ENCODE results near the gene PPP2R3C. TPM values are rescaled to one million over a fixed set of nuclear protein-coding genes. Genes with fewer than 3 reads are reported as not detected.

The PPP2R3C gene
- 53.0 and 53.9 TPM in 2 replicates for total RNA-seq

DNA sequence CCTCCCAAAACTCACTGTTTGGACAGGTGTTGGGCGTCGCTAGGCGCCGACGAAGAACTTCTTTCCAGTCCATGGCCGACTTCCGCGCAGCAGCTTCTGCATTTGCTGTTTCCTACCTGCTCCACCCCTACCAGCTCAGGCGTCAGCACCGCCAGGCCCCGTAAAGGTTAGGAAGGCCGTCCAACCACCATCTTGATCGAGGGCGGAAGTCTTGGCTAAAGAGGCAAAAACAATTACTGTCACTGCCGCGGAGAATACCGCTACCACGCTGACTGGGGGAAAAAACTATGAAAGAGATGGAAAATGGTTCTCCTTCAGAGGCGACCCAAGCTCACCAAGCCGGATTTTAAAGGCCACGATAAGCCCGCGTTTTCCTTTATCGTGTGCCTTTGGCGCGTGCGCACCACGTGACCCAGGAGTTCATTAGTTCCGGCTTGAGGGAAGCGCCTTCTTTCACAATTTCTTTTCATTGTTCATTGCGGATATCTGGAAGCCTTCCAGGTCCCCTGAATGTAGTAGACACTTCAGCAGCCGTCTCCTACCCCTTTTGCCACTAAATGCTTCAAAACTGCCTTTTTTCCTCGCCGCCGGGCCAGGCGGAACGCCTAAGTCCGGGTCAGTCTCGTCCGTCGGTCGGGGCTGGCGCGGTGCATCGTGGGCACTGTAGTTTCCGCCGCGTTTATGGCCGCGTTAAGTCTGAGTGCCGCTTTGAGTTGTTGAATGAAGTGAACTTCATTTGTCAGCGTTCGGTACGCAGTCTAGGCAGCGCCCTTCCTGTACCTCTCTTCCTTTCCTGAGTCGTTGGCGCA, at the start of gene PPP2R3C, which contains the start of gene PRORP:
PPP2R3C (minus strand) TSS at position 104 of the 809 bp plus-strand sequence; CDS start at position 73, 31 bp downstream.
PRORP (plus strand) TSS at position 666 of the 809 bp plus-strand sequence. CDS start 694 bp downstream, outside the sequence.
- Histone ChIP-seq H3K36me3 (ENCODE audit: insufficient read depth, low read length) (no peaks in the 10 kb centered on the region), H3K4me2 (ENCODE audit: insufficient read depth, low read length) (peak within 1 kb of the TSS; percentile 86), H3K4me3 (ENCODE audit: insufficient read depth, low read length) (peak within 1 kb of the TSS; percentile 84), H3K4me1 (ENCODE audit: insufficient read depth, low read length) (peaks cover 16% of the 10 kb centered on the region), H3K27me3 (ENCODE audit: insufficient read depth, low read length) (no peaks in the 10 kb centered on the region), H2AFZ (ENCODE audit: low read length) (peak within 1 kb of the TSS; percentile 97), H3K79me2 (ENCODE audit: insufficient read depth, low read length) (peaks cover 57% of the 10 kb centered on the region), H3K27ac (ENCODE audit: low read depth, low read length) (peak within 1 kb of the TSS; percentile 99), H4K20me1 (ENCODE audit: insufficient read depth, low read length) (no peaks in the 10 kb centered on the region), H3K9me3 (ENCODE audit: low read depth, low read length) (no peaks in the 10 kb centered on the region)
- peak; percentile 92 for DNase-seq (ENCODE audit: insufficient read length, low spot score, missing footprints)
- TF ChIP-seq, protein P1, sequence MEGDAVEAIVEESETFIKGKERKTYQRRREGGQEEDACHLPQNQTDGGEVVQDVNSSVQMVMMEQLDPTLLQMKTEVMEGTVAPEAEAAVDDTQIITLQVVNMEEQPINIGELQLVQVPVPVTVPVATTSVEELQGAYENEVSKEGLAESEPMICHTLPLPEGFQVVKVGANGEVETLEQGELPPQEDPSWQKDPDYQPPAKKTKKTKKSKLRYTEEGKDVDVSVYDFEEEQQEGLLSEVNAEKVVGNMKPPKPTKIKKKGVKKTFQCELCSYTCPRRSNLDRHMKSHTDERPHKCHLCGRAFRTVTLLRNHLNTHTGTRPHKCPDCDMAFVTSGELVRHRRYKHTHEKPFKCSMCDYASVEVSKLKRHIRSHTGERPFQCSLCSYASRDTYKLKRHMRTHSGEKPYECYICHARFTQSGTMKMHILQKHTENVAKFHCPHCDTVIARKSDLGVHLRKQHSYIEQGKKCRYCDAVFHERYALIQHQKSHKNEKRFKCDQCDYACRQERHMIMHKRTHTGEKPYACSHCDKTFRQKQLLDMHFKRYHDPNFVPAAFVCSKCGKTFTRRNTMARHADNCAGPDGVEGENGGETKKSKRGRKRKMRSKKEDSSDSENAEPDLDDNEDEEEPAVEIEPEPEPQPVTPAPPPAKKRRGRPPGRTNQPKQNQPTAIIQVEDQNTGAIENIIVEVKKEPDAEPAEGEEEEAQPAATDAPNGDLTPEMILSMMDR (IDR thresholded peaks at IDR 0.05; ENCODE audit: extremely low read depth, low read depth, low read length), result no peak

DNA sequence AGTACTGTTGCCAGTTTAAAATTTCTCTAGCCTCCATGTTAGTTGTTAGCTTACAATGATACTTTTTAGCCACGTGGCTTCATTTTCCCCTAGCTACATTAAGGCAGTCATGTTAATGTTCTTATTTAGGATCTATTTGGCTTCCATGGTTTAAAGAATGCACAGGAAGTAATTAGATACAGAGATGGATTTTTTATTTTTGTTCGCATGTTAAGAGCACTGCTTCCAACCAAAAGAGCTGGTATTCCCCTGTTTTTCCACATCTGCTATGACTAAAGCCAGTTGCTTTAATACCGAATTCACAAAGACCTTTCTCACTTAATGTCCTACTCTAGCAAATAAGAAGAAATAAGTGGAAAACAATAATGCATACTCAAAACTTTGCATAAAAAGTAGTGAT, 45.7 kb upstream of the PPP2R3C start:
- DNase-seq (ENCODE audit: insufficient read length, low spot score, missing footprints), result no peak
- no peak overlapping the region for H3K27ac ChIP-seq (ENCODE audit: low read depth, low read length)
- no peaks in the 10 kb centered on the region for H3K4me1 ChIP-seq (ENCODE audit: insufficient read depth, low read length)
- peaks cover 3% of the 10 kb centered on the region for H3K36me3 ChIP-seq (ENCODE audit: insufficient read depth, low read length)
- no peaks in the 10 kb centered on the region for H3K9me3 ChIP-seq (ENCODE audit: low read depth, low read length)
- H3K79me2 ChIP-seq (ENCODE audit: insufficient read depth, low read length), result no peaks in the 10 kb centered on the region
- no peaks in the 10 kb centered on the region for H4K20me1 ChIP-seq (ENCODE audit: insufficient read depth, low read length)
- H3K4me3 ChIP-seq (ENCODE audit: insufficient read depth, low read length), result no peak overlapping the region
- H3K27me3 ChIP-seq (ENCODE audit: insufficient read depth, low read length), result no peaks in the 10 kb centered on the region
- TF ChIP-seq, protein P1 (IDR thresholded peaks at IDR 0.05; ENCODE audit: extremely low read depth, low read depth, low read length), result no peak
- no peak overlapping the region for H3K4me2 ChIP-seq (ENCODE audit: insufficient read depth, low read length)
- no peak overlapping the region for H2AFZ ChIP-seq (ENCODE audit: low read length)

DNA sequence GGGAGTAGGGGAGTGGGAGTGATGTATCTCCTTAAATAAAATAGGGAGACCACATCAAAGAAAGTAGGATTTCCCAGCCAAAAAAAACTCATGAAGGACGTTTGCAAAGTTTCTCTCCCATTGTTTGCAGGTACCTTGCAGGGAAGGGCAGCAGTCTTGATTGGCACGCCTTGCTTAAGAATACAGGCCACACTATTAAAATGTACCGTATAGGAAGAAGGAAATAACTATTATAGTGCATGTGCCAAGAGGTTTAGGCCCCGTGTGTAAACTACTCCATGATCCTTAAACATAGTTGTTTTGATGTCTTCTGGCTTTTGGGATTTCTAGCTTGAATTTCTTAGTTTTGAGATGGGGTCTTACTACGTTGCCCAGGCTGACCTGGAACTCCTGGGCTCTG, 43.1 kb upstream of the PPP2R3C start:
- Histone ChIP-seq H3K9me3 (ENCODE audit: low read depth, low read length) (no peaks in the 10 kb centered on the region), H3K27ac (ENCODE audit: low read depth, low read length) (no peak overlapping the region), H4K20me1 (ENCODE audit: insufficient read depth, low read length) (peaks cover 3% of the 10 kb centered on the region), H3K4me1 (ENCODE audit: insufficient read depth, low read length) (peaks cover 6% of the 10 kb centered on the region), H3K4me3 (ENCODE audit: insufficient read depth, low read length) (no peak overlapping the region), H2AFZ (ENCODE audit: low read length) (no peak overlapping the region), H3K36me3 (ENCODE audit: insufficient read depth, low read length) (peaks cover 3% of the 10 kb centered on the region), H3K4me2 (ENCODE audit: insufficient read depth, low read length) (no peak overlapping the region), H3K79me2 (ENCODE audit: insufficient read depth, low read length) (peaks cover 2% of the 10 kb centered on the region), H3K27me3 (ENCODE audit: insufficient read depth, low read length) (no peaks in the 10 kb centered on the region)
- DNase-seq (ENCODE audit: insufficient read length, low spot score, missing footprints), result no peak
- TF ChIP-seq, protein P1 (IDR thresholded peaks at IDR 0.05; ENCODE audit: extremely low read depth, low read depth, low read length), result no peak

DNA sequence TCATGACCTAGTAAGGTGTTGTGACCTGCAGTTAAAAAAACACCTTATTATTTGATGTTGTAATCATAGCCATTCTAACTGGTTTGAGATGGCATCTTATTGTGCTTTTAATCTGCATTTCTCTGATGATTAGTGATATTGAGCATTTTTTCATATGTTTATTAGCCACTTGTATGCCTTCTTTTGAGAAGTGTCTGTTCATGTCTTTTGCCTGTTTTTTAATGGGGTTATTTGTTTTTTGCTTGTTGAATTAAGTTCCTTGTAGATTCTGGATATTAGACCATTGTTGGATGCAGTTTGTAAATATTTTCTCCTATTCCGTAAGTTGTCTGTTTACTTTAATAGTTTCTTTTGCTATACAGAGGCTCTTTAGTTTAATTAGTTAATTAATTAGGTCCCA, 41.6 kb upstream of the PPP2R3C start:
- DNase-seq (ENCODE audit: insufficient read length, low spot score, missing footprints), result no peak
- peaks cover 3% of the 10 kb centered on the region for H3K36me3 ChIP-seq (ENCODE audit: insufficient read depth, low read length)
- H3K4me1 ChIP-seq (ENCODE audit: insufficient read depth, low read length), result peaks cover 15% of the 10 kb centered on the region
- H2AFZ ChIP-seq (ENCODE audit: low read length), result no peak overlapping the region
- H3K27me3 ChIP-seq (ENCODE audit: insufficient read depth, low read length), result no peaks in the 10 kb centered on the region
- no peaks in the 10 kb centered on the region for H3K9me3 ChIP-seq (ENCODE audit: low read depth, low read length)
- no peak overlapping the region for H3K4me3 ChIP-seq (ENCODE audit: insufficient read depth, low read length)
- no peak overlapping the region for H3K27ac ChIP-seq (ENCODE audit: low read depth, low read length)
- TF ChIP-seq, protein P1 (IDR thresholded peaks at IDR 0.05; ENCODE audit: extremely low read depth, low read depth, low read length), result no peak
- H3K4me2 ChIP-seq (ENCODE audit: insufficient read depth, low read length), result no peak overlapping the region
- peaks cover 2% of the 10 kb centered on the region for H3K79me2 ChIP-seq (ENCODE audit: insufficient read depth, low read length)
- H4K20me1 ChIP-seq (ENCODE audit: insufficient read depth, low read length), result peaks cover 3% of the 10 kb centered on the region
